Measurements from ENCODE around the gene EXOSC7. TPM values are rescaled to one million over a fixed set of nuclear protein-coding genes. Genes with fewer than 3 reads are reported as not detected.

Gene EXOSC7
- total RNA-seq, 2 donors from 2014 or later = 43.3 to 45.9 TPM

- Histone ChIP-seq H3K9me3 (no peaks in the 10 kb centered on the region), H3K27me3 (replicated peaks; ENCODE audit: insufficient read depth) (no peaks in the 10 kb centered on the region), H3K36me3 (peaks cover 4% of the 10 kb centered on the region), H3K4me3 (no peak overlapping the region), H3K4me1 (ENCODE audit: control insufficient read depth in 1 of 2, low read depth in 2 of 2) (peaks cover 8 to 12% of the 10 kb centered on the region in 2 donors), H3K27ac (no peak overlapping the region)
- ATAC-seq (ENCODE audit: insufficient number of reproducible peaks, low FRiP score, low read depth) = no peak
- DNase-seq (ENCODE audit: low spot score) = no peak
- peak; percentile 57 for TF ChIP-seq CTCF (IDR thresholded peaks at IDR 0.05)
These were observed 16.8 kb downstream of the EXOSC7 start for GRCh38 chr3:44992555-44993470.

- no peak for TF ChIP-seq CTCF (IDR thresholded peaks at IDR 0.05)
- H3K27ac ChIP-seq = no peak overlapping the region
- peaks cover 8 to 12% of the 10 kb centered on the region in 2 donors for H3K4me1 ChIP-seq (ENCODE audit: control insufficient read depth in 1 of 2, low read depth in 2 of 2)
- H3K36me3 ChIP-seq = peaks cover 4% of the 10 kb centered on the region
- H3K4me3 ChIP-seq = no peak overlapping the region
- H3K27me3 ChIP-seq (replicated peaks; ENCODE audit: insufficient read depth) = no peaks in the 10 kb centered on the region
- DNase-seq (ENCODE audit: low spot score) = no peak
- no peak for ATAC-seq (ENCODE audit: insufficient number of reproducible peaks, low FRiP score, low read depth)
- H3K9me3 ChIP-seq = no peaks in the 10 kb centered on the region
These were observed 17.6 kb downstream of the EXOSC7 start for GRCh38 chr3:44993471-44994205.

- Histone ChIP-seq H3K4me3 (no peak overlapping the region), H3K9me3 (no peaks in the 10 kb centered on the region), H3K27ac (no peak overlapping the region), H3K36me3 (peaks cover 14% of the 10 kb centered on the region), H3K27me3 (replicated peaks; ENCODE audit: insufficient read depth) (no peaks in the 10 kb centered on the region), H3K4me1 (ENCODE audit: control insufficient read depth in 1 of 2, low read depth in 2 of 2) (peaks cover 8 to 12% of the 10 kb centered on the region in 2 donors)
- DNase-seq (ENCODE audit: low spot score) = no peak
- ATAC-seq (ENCODE audit: insufficient number of reproducible peaks, low FRiP score, low read depth) = no peak
- no peak for TF ChIP-seq CTCF (IDR thresholded peaks at IDR 0.05)
These were observed 19.2 kb downstream of the EXOSC7 start for GRCh38 chr3:44995142-44995770.

GRCh38 chr3:44996556-44996969 lies 20.5 kb downstream of the EXOSC7 start:
- no peak for DNase-seq (ENCODE audit: low spot score)
- H3K27ac ChIP-seq = no peak overlapping the region
- H3K4me1 ChIP-seq (ENCODE audit: control insufficient read depth in 1 of 2, low read depth in 2 of 2) = peaks cover 8 to 12% of the 10 kb centered on the region in 2 donors
- H3K36me3 ChIP-seq = peaks cover 20% of the 10 kb centered on the region
- ATAC-seq (ENCODE audit: insufficient number of reproducible peaks, low FRiP score, low read depth) = no peak
- no peak for TF ChIP-seq CTCF (IDR thresholded peaks at IDR 0.05)
- no peak overlapping the region for H3K4me3 ChIP-seq
- no peaks in the 10 kb centered on the region for H3K9me3 ChIP-seq
- no peaks in the 10 kb centered on the region for H3K27me3 ChIP-seq (replicated peaks; ENCODE audit: insufficient read depth)

- Histone ChIP-seq H3K4me1 (ENCODE audit: control insufficient read depth in 1 of 2, low read depth in 2 of 2) (peaks cover 8 to 12% of the 10 kb centered on the region in 2 donors), H3K27me3 (replicated peaks; ENCODE audit: insufficient read depth) (no peaks in the 10 kb centered on the region), H3K36me3 (peaks cover 37% of the 10 kb centered on the region), H3K9me3 (no peaks in the 10 kb centered on the region), H3K4me3 (no peak overlapping the region), H3K27ac (no peak overlapping the region)
- no peak for ATAC-seq (ENCODE audit: insufficient number of reproducible peaks, low FRiP score, low read depth)
- TF ChIP-seq CTCF (IDR thresholded peaks at IDR 0.05) = no peak
- no peak for DNase-seq (ENCODE audit: low spot score)
These were observed 23.7 kb downstream of the EXOSC7 start for GRCh38 chr3:44999782-45000181.

All from thoracic aorta (tissue), 2 donors.